Heart left ventricle (tissue), 16 donors: ENCODE measurements around the gene CSNK1A1. TPM values are rescaled to one million over a fixed set of nuclear protein-coding genes. Genes with fewer than 3 reads are reported as not detected.
"Not testable (repeated sequence)": the region's sequence is repeated elsewhere in the genome, so short reads cannot be mapped to it uniquely, and the experiment has no call there.

ENCODE experiments used
- ATAC-seq, 4 donors: fragments of 200-7000 bp; cut with Tn5 transposase; one replicate each; pipeline ENCODE4 v1.9.1; 2020 to 2022; ENCODE audit warnings: moderate library complexity in 4 of 4, mild to moderate bottlenecking in 3 of 4, moderate number of reproducible peaks in 1 of 4
- DNase-seq, 5 donors: peaks; one replicate each; pipeline ENCODE4 v3.0.0-alpha.2; 2020
- H3K27ac ChIP-seq, 12 donors: fragments of 200-600 bp; sonication (generic) in 4 of 12; one replicate each; pipeline versions ENCODE4 v1.5.0 to v1.8.0; 2016 to 2022; ENCODE audit warnings: mild to moderate bottlenecking in 2 of 12
- H3K27me3 ChIP-seq, 9 donors: fragments of 200-600 bp; sonication (generic) in 2 of 9; one replicate each; pipeline versions ENCODE4 v1.5.1 to v1.8.0; 2016 to 2022; ENCODE audit warnings: mild to moderate bottlenecking in 3 of 9
- H3K36me3 ChIP-seq, 9 donors: fragments of 200-600 bp; sonication (generic) in 2 of 9; one replicate each; pipeline versions ENCODE4 v1.5.0 to v1.8.0; 2018 to 2022; ENCODE audit warnings: mild to moderate bottlenecking in 2 of 9
- H3K4me1 ChIP-seq, 12 donors: fragments of 200-600 bp; sonication (generic) in 4 of 12; one replicate each; pipeline versions ENCODE4 v1.5.0 to v1.8.0; 2016 to 2022; ENCODE audit warnings: mild to moderate bottlenecking in 3 of 12
- H3K4me3 ChIP-seq, 12 donors: fragments of 200-600 bp; sonication (generic) in 4 of 12; one replicate each; pipeline versions ENCODE4 v1.5.0 to v1.8.0; 2017 to 2022; ENCODE audit warnings: mild to moderate bottlenecking in 9 of 12, moderate library complexity in 4 of 12
- H3K9me3 ChIP-seq, 12 donors: fragments of 200-600 bp; sonication (generic) in 4 of 12; one replicate each; pipeline versions ENCODE4 v1.5.0 to v1.8.0; 2016 to 2022; ENCODE audit warnings: mild to moderate bottlenecking in 1 of 12
- CTCF ChIP-seq, 12 donors: fragments of 200-600 bp; sonication (generic) in 4 of 12; IDR thresholded peaks; one replicate each; pipeline versions ENCODE4 v1.5.0 to v1.8.0; 2018 to 2022; ENCODE audit warnings: antibody characterized with exemption in 12 of 12, mild to moderate bottlenecking in 5 of 12
- POLR2A ChIP-seq, 2 donors: fragments of 450-650 bp; IDR thresholded peaks; one replicate each; pipeline ENCODE4 v1.6.1; 2017; ENCODE audit warnings: antibody characterized with exemption in 2 of 2, mild to moderate bottlenecking in 2 of 2, moderate library complexity in 2 of 2
- WGBS, 4 donors: extraction: QIAGEN DNeasy Blood & Tissue Kit in 2 of 4; methylation state at CpG; one replicate each; pipeline versions ENCODE4 v1.1.5 to v1.1.7; 2013 to 2018; 5-methylcytosine and 5-hydroxymethylcytosine counted together
- intact Hi-C, 10 donors: fragments of 100-400 bp; cut with DNase I; formaldehyde crosslinking; loops; one replicate each; pipeline versions ENCODE4 v1.11.1 to v1.14.2; 2022
- polyA plus RNA-seq, 2 donors: library from polyadenylated mRNA; stranded (reverse); fragments of 200-250 nt; gene quantifications; one replicate each; pipeline ENCODE4 v1.2.3, GENCODE V29; 2013
- total RNA-seq, 9 donors: library from RNA; depleted of rRNA in 2 of 9; stranded (reverse); fragments of >200 nt in 2 of 9; fragmentation: NEBNext Ultra II Directional in 3 of 9; extraction: Animal tissue kit (Norgen Biotek cat#: 25700) in 3 of 9; gene quantifications; one replicate each; pipeline versions ENCODE4 v1.1.0 to v1.2.4, GENCODE V29; 2016 to 2023
- donor health status: ischemic (EF 13 %, LVEDD 7.1; RV severe dilation, severe dysfunction).
- donor health status: healthy with polysubstance abuse.
- donor health status: DM: no; HTN: yes; CAD: no.
- donor health status: DM: no; HTN: no; CAD: no.
- donor health status: ischemic (EF 25% LVEDD 6.9; RV normal size, moderate dysfunction).
- donor health status: ischemic (EF 25% LVEDD 5.7; RV mildly dilated, moderate dysfunction).
- donor health status: healthy.
- donor health status: DM: yes; HTN: yes; CAD: no.
- donor health status: ischemic (EF 35%, LVEDD 5.7; RV mildly dilated, moderate dysfunction).
- donor health status: nonischemic (EF 11% LVEDD 7.7; RV severe dilation, severe dysfunction).
- donor health status: DM: yes; HTN: yes; CAD: no.
- donor health status: PGD.
- donor health status: ischemic (EF 29% LVEDD 5.4; RV normal size, mild dysfunction).
- donor health status: nonischemic (EF 23%, LVEDD 6.1; RV moderate dilation, normal function).

The CSNK1A1 gene
- total and polyA plus RNA-seq, 11 donors, result 42.5 to 242 (median 209) TPM

GRCh38 chr5:149471406-149472183 lies 79.6 kb downstream of the CSNK1A1 start:
- Histone ChIP-seq H3K4me1 (peaks cover 0 to 25% (median 10%) of the 10 kb centered on the region in 12 donors), H3K27ac (peak overlapping the region in 7 of 12 donors; percentile 1 to 57 (median 29)), H3K27me3 (no peaks in the 10 kb centered on the region), H3K9me3 (no peaks in the 10 kb centered on the region), H3K36me3 (no peaks in the 10 kb centered on the region), H3K4me3 (no peak overlapping the region)
- TF ChIP-seq POLR2A (IDR thresholded peaks at IDR 0.05) (no peak), CTCF (IDR thresholded peaks at IDR 0.05) (no peak)
- ATAC-seq (peak; percentile 52 to 82 (median 74)), DNase-seq (no peak)
- WGBS, 4 donors, result 62 to 74% (median 65%) methylated on average over 15 of the region's 15 CpGs
- intact Hi-C loops, result no loop called here

GRCh38 chr5:149470942-149471341 lies 80.3 kb downstream of the CSNK1A1 start:
- no peaks in the 10 kb centered on the region for H3K36me3 ChIP-seq
- peaks cover 0 to 28% (median 10%) of the 10 kb centered on the region in 12 donors for H3K4me1 ChIP-seq
- no peaks in the 10 kb centered on the region for H3K9me3 ChIP-seq
- 86 to 95% (median 89%) methylated on average over 6 of the region's 6 CpGs for WGBS, 4 donors
- H3K27me3 ChIP-seq, result no peaks in the 10 kb centered on the region
- H3K4me3 ChIP-seq, result no peak overlapping the region
- TF ChIP-seq POLR2A (IDR thresholded peaks at IDR 0.05) (no peak), CTCF (IDR thresholded peaks at IDR 0.05) (no peak)
- peak overlapping the region in 4 of 12 donors; percentile 1 to 57 (median 27) for H3K27ac ChIP-seq
- intact Hi-C loops, result no loop called here
- ATAC-seq, result no peak
- no peak for DNase-seq

- H3K4me3 ChIP-seq, result no peak overlapping the region
- intact Hi-C loops, result no loop called here
- 54 to 67% (median 61%) methylated on average over 17 of the region's 17 CpGs for WGBS, 4 donors
- no peaks in the 10 kb centered on the region for H3K9me3 ChIP-seq
- peak overlapping the region in 1 of 12 donors; percentile 81 for H3K27ac ChIP-seq
- H3K4me1 ChIP-seq, result peaks cover 0 to 33% (median 20%) of the 10 kb centered on the region in 12 donors
- no peaks in the 10 kb centered on the region for H3K27me3 ChIP-seq
- no peak for TF ChIP-seq CTCF (IDR thresholded peaks at IDR 0.05)
- TF ChIP-seq POLR2A (IDR thresholded peaks at IDR 0.05), result no peak
- no peak for DNase-seq
- peak in 1 of 4 donors; percentile 56 for ATAC-seq
- no peaks in the 10 kb centered on the region for H3K36me3 ChIP-seq
These were observed 84.7 kb downstream of the CSNK1A1 start for GRCh38 chr5:149466457-149466972.

- peaks cover 0 to 24% (median 14%) of the 10 kb centered on the region in 12 donors for H3K4me1 ChIP-seq
- no peak overlapping the region for H3K4me3 ChIP-seq
- no peaks in the 10 kb centered on the region for H3K27me3 ChIP-seq
- WGBS, 4 donors, result 57 to 64% (median 60%) methylated on average over 8 of the region's 8 CpGs
- peak; percentile 66 to 92 (median 86) for ATAC-seq
- intact Hi-C loops, result no loop called here
- DNase-seq, result peak in 3 of 5 donors; percentile 46 to 79 (median 58)
- H3K27ac ChIP-seq, result peak overlapping the region; percentile 18 to 81 (median 60)
- no peaks in the 10 kb centered on the region for H3K9me3 ChIP-seq
- H3K36me3 ChIP-seq, result no peaks in the 10 kb centered on the region
- TF ChIP-seq CTCF (IDR thresholded peaks at IDR 0.05) (no peak), POLR2A (IDR thresholded peaks at IDR 0.05) (no peak)
These were observed 86.3 kb downstream of the CSNK1A1 start for GRCh38 chr5:149464796-149465489.

- DNase-seq, H3K9me3 ChIP-seq, H3K27ac ChIP-seq, ATAC-seq, H3K27me3 ChIP-seq, H3K4me3 ChIP-seq, intact Hi-C loops, H3K36me3 ChIP-seq: not testable (repeated sequence)
- H3K4me1 ChIP-seq, result peaks cover 0 to 39% (median 23%) of the 10 kb centered on the region in 12 donors
- WGBS, 4 donors, result 75 to 92% (median 83%) methylated on average over 6 of the region's 6 CpGs
These were observed 89.3 kb downstream of the CSNK1A1 start for GRCh38 chr5:149461907-149462306.
